ENCODE data around the gene NAP1L4. TPM values are rescaled to one million over a fixed set of nuclear protein-coding genes. Genes with fewer than 3 reads are reported as not detected.

Gene NAP1L4
- total RNA-seq, 1 experiment from 2014 or later, result 98.0 TPM

DNA sequence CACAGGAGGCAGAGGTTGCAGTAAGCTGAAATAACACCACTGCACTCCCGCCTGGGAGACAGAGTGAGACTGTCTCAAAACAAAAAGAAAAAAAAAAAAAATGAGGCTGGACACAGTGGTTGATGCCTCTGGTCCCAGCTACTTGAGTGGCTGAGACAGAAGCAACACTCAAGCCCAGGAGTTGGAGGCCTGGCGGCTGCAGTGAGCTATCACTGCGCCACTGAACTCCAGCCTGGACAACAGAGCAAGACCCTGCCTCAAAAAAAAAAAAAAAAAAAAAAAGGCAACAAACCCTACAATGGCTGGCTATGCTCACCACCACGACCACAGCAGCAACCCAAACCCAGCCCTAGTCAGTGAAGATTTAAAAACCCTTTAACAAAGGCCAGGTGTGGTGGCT, 8.2 kb downstream of the NAP1L4 start:
- peaks cover 14% of the 10 kb centered on the region for H3K36me3 ChIP-seq
- DNase-seq, result no peak
- H3K27me3 ChIP-seq, result no peaks in the 10 kb centered on the region
- no peak overlapping the region for H3K4me3 ChIP-seq
- H3K9me3 ChIP-seq, result no peaks in the 10 kb centered on the region

- H3K36me3 ChIP-seq, result peaks cover 17% of the 10 kb centered on the region
Measured at GRCh38 chr11:2982214-2982613, 9.9 kb downstream of the NAP1L4 start.

GRCh38 chr11:2981130-2981529, 11.0 kb downstream of the NAP1L4 start:
- H3K9me3 ChIP-seq, result no peaks in the 10 kb centered on the region
- no peak overlapping the region for H3K4me3 ChIP-seq
- no peak for DNase-seq
- H3K27me3 ChIP-seq, result no peaks in the 10 kb centered on the region
- H3K36me3 ChIP-seq, result peaks cover 20% of the 10 kb centered on the region

More at GRCh38 chr11:2982214-2982613, 9.9 kb downstream of the NAP1L4 start:
- Histone ChIP-seq H3K27me3 (no peaks in the 10 kb centered on the region), H3K4me3 (no peak overlapping the region), H3K9me3 (no peaks in the 10 kb centered on the region)
- DNase-seq, result no peak

DNA sequence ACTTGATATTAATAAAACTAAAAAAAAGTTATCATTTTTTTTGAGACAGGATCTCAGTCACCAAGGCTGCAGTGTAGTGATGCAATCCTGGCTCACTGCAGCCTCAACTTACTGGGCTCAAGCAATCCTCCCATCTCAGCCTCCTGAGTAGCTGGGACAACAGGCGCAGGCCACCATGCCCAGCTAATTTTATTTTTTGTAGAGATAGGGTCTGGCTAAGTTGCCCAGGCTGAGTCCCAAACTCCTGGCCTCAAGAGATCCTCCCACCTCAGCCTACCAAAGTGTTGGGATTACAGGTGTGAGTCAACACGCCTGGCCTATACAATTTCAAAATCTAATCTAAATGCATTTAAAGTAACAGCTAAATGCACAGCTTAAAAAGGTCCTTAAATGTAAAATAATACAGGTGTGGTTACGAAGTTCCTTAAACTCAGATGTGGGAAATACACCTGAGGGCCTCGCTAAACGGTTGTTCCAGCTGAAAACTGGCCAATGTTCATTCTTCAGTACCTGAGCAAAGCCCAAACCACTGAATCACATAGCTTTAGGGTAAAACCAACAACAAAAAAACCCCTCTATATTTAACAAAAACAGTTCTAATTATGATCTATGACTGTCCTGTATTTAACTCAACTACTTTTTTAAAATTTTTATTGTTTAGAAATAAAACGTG, 11.8 kb downstream of the NAP1L4 start:
- no peak overlapping the region for H3K4me3 ChIP-seq
- no peaks in the 10 kb centered on the region for H3K9me3 ChIP-seq
- DNase-seq, result no peak
- no peaks in the 10 kb centered on the region for H3K27me3 ChIP-seq
- peaks cover 26% of the 10 kb centered on the region for H3K36me3 ChIP-seq

GRCh38 chr11:2977113-2977512, 15.0 kb downstream of the NAP1L4 start:
- no peak for DNase-seq
- Histone ChIP-seq H3K36me3 (peaks cover 28% of the 10 kb centered on the region), H3K27me3 (no peaks in the 10 kb centered on the region), H3K4me3 (no peak overlapping the region), H3K9me3 (no peaks in the 10 kb centered on the region)

- Histone ChIP-seq H3K9me3 (no peaks in the 10 kb centered on the region), H3K27me3 (no peaks in the 10 kb centered on the region), H3K4me3 (no peak overlapping the region), H3K36me3 (peaks cover 32% of the 10 kb centered on the region)
- DNase-seq, result no peak
Measured at GRCh38 chr11:2976294-2977063, 15.7 kb downstream of the NAP1L4 start.

DNA sequence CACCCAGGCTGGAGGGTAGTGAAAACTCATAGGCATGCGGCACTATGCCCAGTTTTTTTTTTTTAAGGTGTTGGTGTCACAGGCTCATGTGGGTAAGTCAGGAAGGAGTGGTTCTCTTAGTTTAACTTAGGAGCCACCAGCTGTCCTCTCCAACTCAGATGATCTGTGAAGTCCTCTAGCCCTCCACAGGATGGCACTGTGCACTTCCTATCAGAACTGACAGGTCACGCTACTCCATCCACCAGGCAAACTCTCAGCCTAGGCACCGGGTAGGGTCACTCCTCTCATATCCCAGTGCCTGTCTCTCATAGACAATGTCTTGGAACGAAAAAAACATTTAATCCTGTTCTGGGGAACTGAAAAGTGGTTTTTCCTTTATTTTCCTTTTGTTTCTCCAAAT, 16.5 kb downstream of the NAP1L4 start:
- no peak overlapping the region for H3K4me3 ChIP-seq
- H3K9me3 ChIP-seq, result no peaks in the 10 kb centered on the region
- H3K36me3 ChIP-seq, result peaks cover 37% of the 10 kb centered on the region
- no peak for DNase-seq
- H3K27me3 ChIP-seq, result no peaks in the 10 kb centered on the region

GRCh38 chr11:2974272-2974671, 17.9 kb downstream of the NAP1L4 start:
- peaks cover 46% of the 10 kb centered on the region for H3K36me3 ChIP-seq
- no peak for DNase-seq
- no peaks in the 10 kb centered on the region for H3K27me3 ChIP-seq
- no peaks in the 10 kb centered on the region for H3K9me3 ChIP-seq
- no peak overlapping the region for H3K4me3 ChIP-seq

GRCh38 chr11:2968341-2968900, 23.7 kb downstream of the NAP1L4 start:
- peaks cover 27% of the 10 kb centered on the region for H3K36me3 ChIP-seq
- H3K4me3 ChIP-seq, result no peak overlapping the region
- no peaks in the 10 kb centered on the region for H3K27me3 ChIP-seq
- H3K9me3 ChIP-seq, result no peaks in the 10 kb centered on the region
- no peak for DNase-seq

DNA sequence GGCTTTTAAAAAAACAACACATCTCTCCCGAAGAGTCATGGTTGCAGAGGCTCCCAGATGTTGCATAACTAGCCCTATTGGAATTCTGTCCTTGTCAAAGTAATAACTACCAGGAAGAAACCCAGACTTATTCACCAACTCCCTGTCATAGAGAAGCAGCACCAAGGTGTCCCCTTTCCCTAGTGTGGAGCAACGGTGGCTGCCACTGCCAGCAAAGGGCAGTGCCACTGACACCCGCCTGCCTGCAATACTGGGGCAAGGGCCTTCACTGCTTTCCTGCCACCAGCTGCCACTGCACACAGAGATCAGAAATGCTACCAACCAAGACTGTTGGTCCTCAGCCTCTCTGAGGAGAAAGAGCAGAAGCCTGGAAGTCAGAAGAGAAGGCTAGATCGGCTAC, 27.3 kb downstream of the NAP1L4 start:
- Histone ChIP-seq H3K36me3 (peaks cover 21% of the 10 kb centered on the region), H3K4me3 (no peak overlapping the region), H3K9me3 (no peaks in the 10 kb centered on the region), H3K27me3 (no peaks in the 10 kb centered on the region)
- no peak for DNase-seq

DNA sequence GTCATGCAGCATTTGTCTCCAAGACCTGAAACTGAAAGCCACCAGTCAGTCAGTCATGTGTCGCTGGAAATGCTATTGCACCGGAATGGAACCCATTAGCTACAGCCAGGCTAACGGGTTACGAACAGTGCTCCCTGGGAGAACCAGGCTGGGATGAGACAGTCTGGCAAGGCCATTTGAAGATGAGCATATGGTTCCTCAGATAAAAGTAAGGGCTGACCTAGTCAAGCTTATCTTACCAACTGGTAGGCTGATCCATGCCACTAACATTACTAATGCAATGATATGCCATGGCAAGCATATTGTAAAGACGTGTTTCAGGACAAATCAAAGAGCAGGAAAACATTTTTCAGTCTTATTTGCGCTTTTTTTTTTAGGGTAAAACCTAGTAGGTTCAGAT, 28.4 kb downstream of the NAP1L4 start:
- no peak for DNase-seq
- Histone ChIP-seq H3K4me3 (no peak overlapping the region), H3K9me3 (no peaks in the 10 kb centered on the region), H3K27me3 (no peaks in the 10 kb centered on the region), H3K36me3 (peaks cover 26% of the 10 kb centered on the region)

GRCh38 chr11:2963112-2963754, 28.9 kb downstream of the NAP1L4 start:
- Histone ChIP-seq H3K4me3 (no peak overlapping the region), H3K9me3 (no peaks in the 10 kb centered on the region), H3K36me3 (peaks cover 29% of the 10 kb centered on the region), H3K27me3 (no peaks in the 10 kb centered on the region)
- no peak for DNase-seq

DNA sequence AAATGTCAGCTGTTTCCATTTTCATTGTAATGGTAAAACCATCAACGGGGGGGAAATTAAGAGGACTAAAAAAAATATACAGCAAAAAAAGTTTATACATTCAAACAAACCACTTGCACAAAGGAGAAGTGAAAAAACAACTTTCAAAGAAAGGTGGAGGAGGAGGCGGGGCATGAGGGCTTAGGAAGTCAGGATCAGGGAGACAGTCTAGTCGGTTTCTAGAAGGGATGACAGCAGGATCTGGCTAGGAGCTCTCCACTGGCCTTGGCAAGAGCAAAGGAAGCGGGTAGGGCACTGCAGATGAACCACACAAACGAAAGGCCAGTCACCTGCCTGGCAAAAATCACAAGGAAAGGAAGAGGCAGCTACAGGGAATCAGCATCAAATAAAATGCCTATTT, 31.0 kb downstream of the NAP1L4 start:
- no peak overlapping the region for H3K4me3 ChIP-seq
- DNase-seq, result no peak
- H3K27me3 ChIP-seq, result no peaks in the 10 kb centered on the region
- H3K9me3 ChIP-seq, result no peaks in the 10 kb centered on the region
- H3K36me3 ChIP-seq, result peaks cover 43% of the 10 kb centered on the region

- H3K36me3 ChIP-seq, result peaks cover 50% of the 10 kb centered on the region
- no peak for DNase-seq
- no peaks in the 10 kb centered on the region for H3K9me3 ChIP-seq
- no peak overlapping the region for H3K4me3 ChIP-seq
- H3K27me3 ChIP-seq, result no peaks in the 10 kb centered on the region
Measured at GRCh38 chr11:2960139-2960538, 32.0 kb downstream of the NAP1L4 start.

- peaks cover 54% of the 10 kb centered on the region for H3K36me3 ChIP-seq
- no peaks in the 10 kb centered on the region for H3K9me3 ChIP-seq
- no peak for DNase-seq
- no peaks in the 10 kb centered on the region for H3K27me3 ChIP-seq
- no peak overlapping the region for H3K4me3 ChIP-seq
Measured at GRCh38 chr11:2958251-2958650, 33.9 kb downstream of the NAP1L4 start.

DNA sequence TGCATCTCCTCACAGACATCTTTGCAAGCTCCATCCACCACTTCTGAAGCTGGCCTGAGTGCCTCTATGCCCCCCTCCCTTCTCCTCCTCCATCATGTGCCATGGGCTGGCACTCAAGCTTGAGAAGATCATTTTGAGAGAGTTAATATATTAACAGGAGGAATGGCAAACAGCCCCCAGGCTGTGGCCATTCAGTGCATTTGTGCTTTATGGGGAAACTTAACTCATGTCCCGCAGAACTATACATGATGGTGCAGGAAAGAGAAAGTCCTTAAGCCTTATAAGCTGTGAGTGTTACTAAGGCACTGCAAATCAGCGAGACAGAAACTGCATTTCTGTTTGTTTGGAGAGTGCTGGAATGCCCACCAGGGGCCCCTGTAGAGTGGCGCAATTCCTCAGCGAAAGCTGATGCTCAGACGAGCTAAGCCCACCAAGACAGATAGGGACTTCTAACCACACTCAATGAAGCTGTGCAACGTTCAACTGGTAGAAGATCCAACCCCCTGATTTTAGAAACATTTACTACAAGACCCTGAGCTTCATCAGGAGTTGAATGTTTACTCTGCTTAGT, 36.1 kb downstream of the NAP1L4 start:
- no peak overlapping the region for H3K4me3 ChIP-seq
- no peaks in the 10 kb centered on the region for H3K9me3 ChIP-seq
- no peaks in the 10 kb centered on the region for H3K27me3 ChIP-seq
- peaks cover 63% of the 10 kb centered on the region for H3K36me3 ChIP-seq
- no peak for DNase-seq

- DNase-seq, result no peak
- Histone ChIP-seq H3K4me3 (no peak overlapping the region), H3K9me3 (no peaks in the 10 kb centered on the region), H3K27me3 (no peaks in the 10 kb centered on the region), H3K36me3 (peaks cover 62% of the 10 kb centered on the region)
Measured at GRCh38 chr11:2954263-2954662, 37.9 kb downstream of the NAP1L4 start.
